Stimulated activated CD4-positive, alpha-beta T cell treated with anti-CD3 and anti-CD28 coated beads, Interleukin-1b, Interleukin-23, amount 100 ng/mL, for 1 hour (primary cell): ENCODE measurements around the gene MASP1.
"Not testable (repeated sequence)": the region's sequence is repeated elsewhere in the genome, so short reads cannot be mapped to it uniquely, and the experiment has no call there.

Experiments used
- DNase-seq, 2 donors: peaks; one replicate each; pipeline ENCODE4 v3.0.0-alpha.2; 2020; ENCODE audit warnings: low read depth in 2 of 2

The MASP1 gene

GRCh38 chr3:187265461-187265955, 26.0 kb downstream of the MASP1 start:
- DNase-seq, result no peak

- DNase-seq, result no peak
Measured at GRCh38 chr3:187264911-187265310, 26.6 kb downstream of the MASP1 start.

- DNase-seq, result no peak
Measured at GRCh38 chr3:187264021-187264420, 27.5 kb downstream of the MASP1 start.

GRCh38 chr3:187263270-187263669, 28.3 kb downstream of the MASP1 start:
- DNase-seq, result no peak

GRCh38 chr3:187262360-187262759, 29.2 kb downstream of the MASP1 start:
- no peak for DNase-seq

GRCh38 chr3:187261541-187261969, 30.0 kb downstream of the MASP1 start:
- DNase-seq, result no peak

- no peak for DNase-seq
Measured at GRCh38 chr3:187259171-187259570, 32.4 kb downstream of the MASP1 start.

GRCh38 chr3:187257992-187258692, 33.4 kb downstream of the MASP1 start:
- no peak for DNase-seq

- no peak for DNase-seq
Measured at GRCh38 chr3:187257471-187257870, 34.1 kb downstream of the MASP1 start.

GRCh38 chr3:187256051-187256616, 35.4 kb downstream of the MASP1 start:
- DNase-seq, result no peak

GRCh38 chr3:187255314-187255713, 36.2 kb downstream of the MASP1 start:
- DNase-seq, result no peak

- DNase-seq, result no peak
Measured at GRCh38 chr3:187252311-187252710, 39.2 kb downstream of the MASP1 start.

- no peak for DNase-seq
Measured at GRCh38 chr3:187251599-187251998, 39.9 kb downstream of the MASP1 start.

GRCh38 chr3:187247398-187247797, 44.1 kb downstream of the MASP1 start:
- no peak for DNase-seq

- no peak for DNase-seq
Measured at GRCh38 chr3:187243933-187244524, 47.5 kb downstream of the MASP1 start.

- no peak for DNase-seq
Measured at GRCh38 chr3:187242900-187243299, 48.6 kb downstream of the MASP1 start.

GRCh38 chr3:187242435-187242834, 49.1 kb downstream of the MASP1 start:
- no peak for DNase-seq

- not testable (repeated sequence) for DNase-seq
Measured at GRCh38 chr3:187238835-187239234, 52.7 kb downstream of the MASP1 start.

- DNase-seq, result no peak
Measured at GRCh38 chr3:187238239-187238638, 53.3 kb downstream of the MASP1 start.

GRCh38 chr3:187237741-187238140, 53.8 kb downstream of the MASP1 start:
- DNase-seq, result no peak

GRCh38 chr3:187236962-187237361, 54.6 kb downstream of the MASP1 start:
- DNase-seq, result no peak

GRCh38 chr3:187230011-187230410, 61.5 kb downstream of the MASP1 start:
- no peak for DNase-seq

GRCh38 chr3:187228740-187229139, 62.8 kb downstream of the MASP1 start:
- no peak for DNase-seq
